Activated CD8-positive, alpha-beta memory T cell treated with anti-CD3 and anti-CD28 coated beads for 36 hours (primary cell): ENCODE measurements around the gene MME. TPM values are rescaled to one million over a fixed set of nuclear protein-coding genes. Genes with fewer than 3 reads are reported as not detected.
"Not testable (repeated sequence)": the region's sequence is repeated elsewhere in the genome, so short reads cannot be mapped to it uniquely, and the experiment has no call there.

Experiments
- CTCF ChIA-PET: fragments of 350-600 bp; sonication (Branson Sonifier 250); formaldehyde crosslinking; loops from one replicate; lab custom pipeline; 2021; ENCODE audit warnings: antibody characterized with exemption; lab: Charles Lee
- POLR2A ChIA-PET: fragments of 350-600 bp; sonication (Branson Sonifier 250); formaldehyde crosslinking; loops from one replicate; lab custom pipeline; 2021; ENCODE audit warnings: antibody characterized with exemption; lab: Charles Lee
- total RNA-seq, 2 experiments: library from RNA; stranded (reverse); gene quantifications; one replicate each; pipeline ENCODE4 v1.2.3, GENCODE V29; 2021

MME gene
- total RNA-seq, 2 experiments from 2014 or later, result not detected

GRCh38 chr3:155131104-155131503 is 51.0 kb downstream of the MME start:
- CTCF ChIA-PET, result no interaction called here
- POLR2A ChIA-PET, result no interaction called here

GRCh38 chr3:155134311-155134710 is 54.2 kb downstream of the MME start:
- POLR2A ChIA-PET, CTCF ChIA-PET: not testable (repeated sequence)

- ChIA-PET CTCF (no interaction called here), POLR2A (no interaction called here)
These were observed 54.9 kb downstream of the MME start for GRCh38 chr3:155135003-155135402.

GRCh38 chr3:155138677-155139076 is 58.6 kb downstream of the MME start:
- POLR2A ChIA-PET, result no interaction called here
- CTCF ChIA-PET, result no interaction called here

- CTCF ChIA-PET, result no interaction called here
- POLR2A ChIA-PET, result no interaction called here
These were observed 67.5 kb downstream of the MME start for GRCh38 chr3:155147588-155147987.

GRCh38 chr3:155149494-155149893 is 69.4 kb downstream of the MME start:
- ChIA-PET POLR2A (no interaction called here), CTCF (no interaction called here)

- ChIA-PET CTCF (no interaction called here), POLR2A (no interaction called here)
These were observed 73.4 kb downstream of the MME start for GRCh38 chr3:155153242-155154186.

- POLR2A ChIA-PET, result no interaction called here
- CTCF ChIA-PET, result no interaction called here
These were observed 74.1 kb downstream of the MME start for GRCh38 chr3:155154255-155154654.

GRCh38 chr3:155158346-155159037 is 78.4 kb downstream of the MME start:
- ChIA-PET CTCF (no interaction called here), POLR2A (no interaction called here)

GRCh38 chr3:155159301-155159700 is 79.2 kb downstream of the MME start:
- CTCF ChIA-PET, result no interaction called here
- POLR2A ChIA-PET, result no interaction called here

GRCh38 chr3:155161640-155162292 is 81.6 kb downstream of the MME start:
- ChIA-PET POLR2A (interaction anchor here (0.8 kb wide), 1 partner anchor 40 kb away, joined by 3 read pairs; no protein-coding TSS in a partner anchor), CTCF (no interaction called here)

GRCh38 chr3:155164306-155164705 is 84.2 kb downstream of the MME start:
- CTCF ChIA-PET, result no interaction called here
- POLR2A ChIA-PET, result no interaction called here

- POLR2A ChIA-PET, result no interaction called here
- CTCF ChIA-PET, result no interaction called here
These were observed 86.3 kb downstream of the MME start for GRCh38 chr3:155166441-155166840.

- ChIA-PET POLR2A (no interaction called here), CTCF (no interaction called here)
These were observed 89.1 kb downstream of the MME start for GRCh38 chr3:155169197-155169596.

GRCh38 chr3:155173771-155174170 is 93.7 kb downstream of the MME start:
- ChIA-PET POLR2A (interaction anchor here (0.7 kb wide), 1 partner anchor 114 kb away, joined by 3 read pairs; no protein-coding TSS in a partner anchor), CTCF (no interaction called here)

GRCh38 chr3:155178810-155179436 is 98.8 kb downstream of the MME start:
- POLR2A ChIA-PET, result no interaction called here
- CTCF ChIA-PET, result no interaction called here

GRCh38 chr3:155179437-155179827 is 99.3 kb downstream of the MME start:
- CTCF ChIA-PET, result no interaction called here
- POLR2A ChIA-PET, result no interaction called here

- POLR2A ChIA-PET, result no interaction called here
- CTCF ChIA-PET, result no interaction called here
These were observed 100.0 kb downstream of the MME start for GRCh38 chr3:155179966-155180757.

GRCh38 chr3:155182467-155182866 is 102.3 kb downstream of the MME start:
- ChIA-PET POLR2A (no interaction called here), CTCF (no interaction called here)
